ENCODE data around the gene CDH9.
A peak's percentile ranks its signal among the peaks of the same experiment; 100 is the strongest.

CDH9 gene

GRCh38 chr5:27038476-27038875 lies at the start of gene CDH9:
CDH9 (minus strand) TSS chr5:27038586; CDS start chr5:26988333, 50,253 bp downstream.
- no peak for DNase-seq

- DNase-seq: no peak
Measured at GRCh38 chr5:27087747-27088146, 49.4 kb upstream of the CDH9 start.

- DNase-seq: no peak
Measured at GRCh38 chr5:27083449-27084415, 45.3 kb upstream of the CDH9 start.

GRCh38 chr5:27080147-27080546 lies 41.8 kb upstream of the CDH9 start:
- DNase-seq: no peak

GRCh38 chr5:27062451-27062850 lies 24.1 kb upstream of the CDH9 start:
- no peak for DNase-seq

GRCh38 chr5:27048510-27048909 lies 10.1 kb upstream of the CDH9 start:
- DNase-seq: no peak

GRCh38 chr5:27041372-27041771 lies 3.0 kb upstream of the CDH9 start:
- no peak for DNase-seq

GRCh38 chr5:27034565-27034964 lies 3.8 kb downstream of the CDH9 start:
- no peak for DNase-seq

- DNase-seq: no peak
Measured at GRCh38 chr5:27026801-27027200, 11.6 kb downstream of the CDH9 start.

- DNase-seq: no peak
Measured at GRCh38 chr5:27026063-27026462, 12.3 kb downstream of the CDH9 start.

GRCh38 chr5:27021471-27021870 lies 16.9 kb downstream of the CDH9 start:
- no peak for DNase-seq

GRCh38 chr5:27020973-27021372 lies 17.4 kb downstream of the CDH9 start:
- DNase-seq: peak; percentile 30

- peak; percentile 64 for DNase-seq
Measured at GRCh38 chr5:27015758-27016157, 22.6 kb downstream of the CDH9 start.

- DNase-seq: no peak
Measured at GRCh38 chr5:27011274-27011673, 27.1 kb downstream of the CDH9 start.

- no peak for DNase-seq
Measured at GRCh38 chr5:27010646-27011045, 27.7 kb downstream of the CDH9 start.

GRCh38 chr5:27009540-27009915 lies 28.9 kb downstream of the CDH9 start:
- DNase-seq: no peak

- DNase-seq: no peak
Measured at GRCh38 chr5:27008604-27009539, 29.5 kb downstream of the CDH9 start.

GRCh38 chr5:27007121-27007520 lies 31.3 kb downstream of the CDH9 start:
- DNase-seq: no peak

- no peak for DNase-seq
Measured at GRCh38 chr5:26986985-26987384, 51.4 kb downstream of the CDH9 start.

- no peak for DNase-seq
Measured at GRCh38 chr5:26981750-26982149, 56.6 kb downstream of the CDH9 start.

GRCh38 chr5:26959290-26959689 lies 79.1 kb downstream of the CDH9 start:
- DNase-seq: no peak

- DNase-seq: no peak
Measured at GRCh38 chr5:26955161-26955560, 83.2 kb downstream of the CDH9 start.

GRCh38 chr5:26948921-26949320 lies 89.5 kb downstream of the CDH9 start:
- DNase-seq: no peak

GRCh38 chr5:26945901-26946300 lies 92.5 kb downstream of the CDH9 start:
- DNase-seq: no peak

All from DMS153 (cell line).